ENCODE data around the gene EPS8L2. TPM values are rescaled to one million over a fixed set of nuclear protein-coding genes. Genes with fewer than 3 reads are reported as not detected.

Gene EPS8L2
- total RNA-seq, 1 experiment from 2014 or later: 92.8 TPM

DNA sequence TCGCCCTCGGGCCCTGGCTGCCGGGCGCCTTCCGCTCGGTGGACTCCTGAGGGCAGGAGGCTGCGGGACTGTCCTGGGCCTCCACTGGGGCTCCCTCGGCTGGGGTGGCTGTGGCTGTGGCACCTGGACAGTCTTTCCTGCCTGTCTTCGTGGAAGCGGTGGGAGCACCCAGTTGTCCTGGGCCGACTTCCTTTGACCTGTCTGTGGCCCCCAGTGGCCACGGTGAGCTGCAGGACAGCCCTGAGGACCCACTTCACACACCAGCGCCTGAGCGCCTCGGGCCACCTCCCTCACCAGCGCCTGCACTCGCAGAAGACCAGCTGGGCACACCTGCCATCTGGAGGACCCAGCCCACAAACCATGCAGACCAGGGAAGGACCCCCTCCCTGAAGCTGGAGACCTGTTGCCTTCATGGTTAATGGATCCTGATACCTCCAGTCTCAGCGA is 1.8 kb upstream of the EPS8L2 start:
- Mint-ChIP-seq H3K36me3 (ENCODE audit: insufficient read depth in 1 of 3, low read depth in 3 of 3) (peaks cover 2 to 12% (median 12%) of the 10 kb centered on the region in 3 experiments; a peak in 5 of 7 replicates), H3K4me3 (no peak overlapping the region; a peak in 1 of 5 replicates), H3K9me3 (no peaks in the 10 kb centered on the region), H3K27me3 (ENCODE audit: low read depth) (no peaks in the 10 kb centered on the region), H3K4me1 (peaks cover 12 to 14% of the 10 kb centered on the region in 2 experiments), H3K27ac (no peak overlapping the region)
- Histone ChIP-seq H3K9ac (ENCODE audit: extremely low read depth, insufficient read length, low read length) (no peak overlapping the region), H4K8ac (replicated peaks; ENCODE audit: insufficient read length, low read depth, low read length) (no peak overlapping the region), H4K5ac (ENCODE audit: insufficient read length, low read depth, low read length) (no peak overlapping the region), H3K4me2 (ENCODE audit: insufficient read depth, insufficient read length, low read length) (no peak overlapping the region), H3K9me3 (ENCODE audit: control insufficient read depth, low read depth, low read length) (no peaks in the 10 kb centered on the region), H3K79me2 (ENCODE audit: insufficient read depth, low read length) (no peaks in the 10 kb centered on the region), H3K23ac (ENCODE audit: insufficient read length, low read depth, low read length) (no peak overlapping the region), H3K18ac (ENCODE audit: insufficient read length, low read depth, low read length) (no peak overlapping the region), H2BK120ac (ENCODE audit: low read depth, low read length, poor library complexity, severe bottlenecking) (no peak overlapping the region), H2AK5ac (ENCODE audit: insufficient read length, low read length) (no peak overlapping the region), H3K56ac (ENCODE audit: insufficient read length, low read depth, low read length) (no peak overlapping the region), H2AFZ (ENCODE audit: low read length) (no peak overlapping the region), H3K79me1 (ENCODE audit: insufficient read depth, low read depth, low read length, poor library complexity, severe bottlenecking) (no peaks in the 10 kb centered on the region), H4K91ac (ENCODE audit: insufficient read length, low read depth, low read length) (no peak overlapping the region), H2BK20ac (ENCODE audit: low read depth, low read length, poor library complexity, severe bottlenecking) (no peak overlapping the region), H4K20me1 (ENCODE audit: control insufficient read depth, insufficient read depth, insufficient read length) (no peaks in the 10 kb centered on the region), H3K23me2 (ENCODE audit: insufficient read length, low read depth, low read length, poor library complexity, severe bottlenecking) (peaks cover 3% of the 10 kb centered on the region), H2BK12ac (ENCODE audit: insufficient read length, low read depth, low read length) (no peak overlapping the region), H3K14ac (ENCODE audit: insufficient read depth, low read length) (no peak overlapping the region), H2BK5ac (ENCODE audit: insufficient read length, low read length) (no peak overlapping the region), H3T11ph (ENCODE audit: low read length) (no peak overlapping the region), H3K27me3 (ENCODE audit: insufficient read depth, low read length) (no peaks in the 10 kb centered on the region), H3K4ac (ENCODE audit: low read depth, low read length) (no peak overlapping the region), H3K4me1 (ENCODE audit: insufficient read depth, low read length) (no peaks in the 10 kb centered on the region; the same call in 1 of the 2 replicates), H2BK15ac (ENCODE audit: low read depth, low read length) (no peak overlapping the region), H3K27ac (ENCODE audit: insufficient read length, low read depth, low read length) (no peak overlapping the region)
- DNase-seq: no peak
- TF ChIP-seq, protein P1, sequence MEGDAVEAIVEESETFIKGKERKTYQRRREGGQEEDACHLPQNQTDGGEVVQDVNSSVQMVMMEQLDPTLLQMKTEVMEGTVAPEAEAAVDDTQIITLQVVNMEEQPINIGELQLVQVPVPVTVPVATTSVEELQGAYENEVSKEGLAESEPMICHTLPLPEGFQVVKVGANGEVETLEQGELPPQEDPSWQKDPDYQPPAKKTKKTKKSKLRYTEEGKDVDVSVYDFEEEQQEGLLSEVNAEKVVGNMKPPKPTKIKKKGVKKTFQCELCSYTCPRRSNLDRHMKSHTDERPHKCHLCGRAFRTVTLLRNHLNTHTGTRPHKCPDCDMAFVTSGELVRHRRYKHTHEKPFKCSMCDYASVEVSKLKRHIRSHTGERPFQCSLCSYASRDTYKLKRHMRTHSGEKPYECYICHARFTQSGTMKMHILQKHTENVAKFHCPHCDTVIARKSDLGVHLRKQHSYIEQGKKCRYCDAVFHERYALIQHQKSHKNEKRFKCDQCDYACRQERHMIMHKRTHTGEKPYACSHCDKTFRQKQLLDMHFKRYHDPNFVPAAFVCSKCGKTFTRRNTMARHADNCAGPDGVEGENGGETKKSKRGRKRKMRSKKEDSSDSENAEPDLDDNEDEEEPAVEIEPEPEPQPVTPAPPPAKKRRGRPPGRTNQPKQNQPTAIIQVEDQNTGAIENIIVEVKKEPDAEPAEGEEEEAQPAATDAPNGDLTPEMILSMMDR (conservative IDR thresholded peaks at IDR 0.05): no peak
- WGBS (ENCODE audit: extremely low coverage, insufficient read length, low lambda C conversion rate): no CpG with 5 or more reads among the region's 18 CpGs
